Left lobe of liver (tissue), 2 donors: ENCODE measurements around the gene R3HDM4. TPM values are rescaled to one million over a fixed set of nuclear protein-coding genes. Genes with fewer than 3 reads are reported as not detected.
"Not testable (repeated sequence)": the region's sequence is repeated elsewhere in the genome, so short reads cannot be mapped to it uniquely, and the experiment has no call there.

Source experiments
- ATAC-seq: fragments of 200-7000 bp; cut with Tn5 transposase; one replicate; pipeline ENCODE4 v1.9.1; 2020; ENCODE audit warnings: mild to moderate bottlenecking, moderate library complexity
- DNase-seq: peaks from one replicate; pipeline ENCODE4 v3.0.0-alpha.2; 2020; ENCODE audit warnings: low spot score
- total RNA-seq: library from RNA; stranded (reverse); gene quantifications from one replicate; pipeline ENCODE4 v1.2.1, GENCODE V29; 2021
- donor health status: DM: no; HTN: no; CAD: no; lungs with moderate emphysema.
- donor health status: DM: no; HTN: yes; CAD: no.

Gene R3HDM4
- total RNA-seq, 1 donor from 2014 or later, result 20.9 TPM

DNA sequence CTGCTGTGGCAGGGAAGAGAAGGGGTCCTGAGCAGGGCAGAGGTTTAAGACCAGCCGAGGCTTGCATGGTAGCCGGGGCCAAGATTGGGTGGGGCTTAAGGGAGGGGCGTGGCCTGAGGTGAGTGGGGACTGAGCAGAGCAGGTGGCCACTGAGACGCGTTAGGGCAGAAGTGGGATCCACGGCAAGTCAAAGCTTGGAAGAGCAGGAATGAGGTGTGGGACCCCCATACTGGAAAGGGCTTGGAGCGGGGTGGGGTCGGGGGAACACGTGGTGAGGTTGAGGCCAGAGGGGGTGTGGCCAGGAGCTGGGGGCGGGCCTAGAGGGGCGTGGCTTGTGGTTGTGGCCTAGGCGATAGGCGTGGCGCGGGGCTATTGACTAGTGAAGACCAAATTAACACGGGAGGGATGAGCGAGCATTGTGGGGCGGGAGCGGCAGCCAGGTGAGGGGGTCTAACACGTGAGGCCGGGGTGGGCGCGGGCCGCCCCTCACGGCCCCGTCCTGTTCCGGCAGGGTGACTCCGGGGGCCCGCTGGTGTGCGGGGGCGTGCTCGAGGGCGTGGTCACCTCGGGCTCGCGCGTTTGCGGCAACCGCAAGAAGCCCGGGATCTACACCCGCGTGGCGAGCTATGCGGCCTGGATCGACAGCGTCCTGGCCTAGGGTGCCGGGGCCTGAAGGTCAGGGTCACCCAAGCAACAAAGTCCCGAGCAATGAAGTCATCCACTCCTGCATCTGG lies 50.3 kb downstream of the R3HDM4 start:
- DNase-seq (no peak), ATAC-seq (peak; percentile 28)

DNA sequence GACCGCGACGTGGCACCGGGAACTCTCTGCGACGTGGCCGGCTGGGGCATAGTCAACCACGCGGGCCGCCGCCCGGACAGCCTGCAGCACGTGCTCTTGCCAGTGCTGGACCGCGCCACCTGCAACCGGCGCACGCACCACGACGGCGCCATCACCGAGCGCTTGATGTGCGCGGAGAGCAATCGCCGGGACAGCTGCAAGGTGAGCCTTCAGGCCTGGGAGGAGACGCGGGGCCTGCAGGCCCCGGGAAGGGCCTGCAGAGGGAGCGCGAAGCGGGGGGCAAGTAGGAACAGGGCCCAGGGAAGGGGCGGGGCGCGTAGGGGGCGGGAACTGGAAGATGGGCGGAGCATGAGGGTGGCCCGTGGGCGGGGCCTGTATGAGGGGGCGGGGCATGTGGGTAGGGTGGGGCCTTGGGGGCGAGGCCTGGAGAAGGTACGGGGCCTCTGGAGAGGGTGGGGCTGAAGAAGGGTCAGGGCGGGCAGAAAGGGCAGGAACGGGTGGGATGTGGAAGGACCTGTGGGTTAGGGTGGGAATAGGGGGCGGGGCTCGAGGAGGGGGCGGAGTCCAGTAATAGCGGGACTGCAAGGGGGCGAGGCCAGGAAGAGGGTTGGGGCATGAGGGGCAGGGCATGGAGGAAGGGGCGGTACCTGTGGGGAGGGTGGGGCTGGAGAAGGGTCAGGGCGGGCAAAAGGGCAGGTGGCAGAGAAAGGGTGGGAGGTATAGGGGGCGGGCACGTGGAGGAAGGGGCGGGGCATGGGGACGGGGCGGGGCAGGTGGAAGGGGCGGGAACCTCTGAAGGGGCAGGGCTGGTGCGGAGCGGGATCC lies 51.1 kb downstream of the R3HDM4 start:
- DNase-seq (no peak), ATAC-seq (peak; percentile 23)

DNA sequence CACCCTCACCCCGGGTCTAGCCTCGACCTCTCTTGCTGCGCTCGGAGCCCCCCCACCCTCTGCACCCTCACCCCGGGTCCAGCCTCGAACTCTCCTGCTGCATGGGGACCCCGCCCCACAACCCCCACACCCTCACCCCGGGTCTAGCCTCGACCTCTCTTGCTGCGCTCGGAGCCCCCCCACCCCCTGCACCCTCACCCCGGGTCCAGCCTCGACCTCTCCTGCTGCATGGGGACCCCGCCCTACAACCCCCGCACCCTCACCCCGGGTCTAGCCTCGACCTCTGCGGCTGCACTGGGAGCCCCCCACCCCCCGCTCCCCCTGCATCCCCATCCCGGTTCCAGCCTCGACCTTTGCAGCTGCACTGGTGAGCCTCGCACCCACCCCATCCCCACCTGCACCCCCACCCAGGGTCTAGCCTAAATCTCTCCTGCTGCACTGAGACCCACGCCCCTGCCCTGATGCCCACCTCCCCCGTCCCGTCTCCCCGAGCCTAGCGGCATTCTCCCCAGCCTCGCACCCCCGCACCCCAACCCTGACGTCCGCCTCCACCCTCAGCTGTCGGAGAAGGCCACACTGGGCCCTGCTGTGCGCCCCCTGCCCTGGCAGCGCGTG lies 51.8 kb downstream of the R3HDM4 start:
- ATAC-seq (no peak), DNase-seq (no peak)

DNA sequence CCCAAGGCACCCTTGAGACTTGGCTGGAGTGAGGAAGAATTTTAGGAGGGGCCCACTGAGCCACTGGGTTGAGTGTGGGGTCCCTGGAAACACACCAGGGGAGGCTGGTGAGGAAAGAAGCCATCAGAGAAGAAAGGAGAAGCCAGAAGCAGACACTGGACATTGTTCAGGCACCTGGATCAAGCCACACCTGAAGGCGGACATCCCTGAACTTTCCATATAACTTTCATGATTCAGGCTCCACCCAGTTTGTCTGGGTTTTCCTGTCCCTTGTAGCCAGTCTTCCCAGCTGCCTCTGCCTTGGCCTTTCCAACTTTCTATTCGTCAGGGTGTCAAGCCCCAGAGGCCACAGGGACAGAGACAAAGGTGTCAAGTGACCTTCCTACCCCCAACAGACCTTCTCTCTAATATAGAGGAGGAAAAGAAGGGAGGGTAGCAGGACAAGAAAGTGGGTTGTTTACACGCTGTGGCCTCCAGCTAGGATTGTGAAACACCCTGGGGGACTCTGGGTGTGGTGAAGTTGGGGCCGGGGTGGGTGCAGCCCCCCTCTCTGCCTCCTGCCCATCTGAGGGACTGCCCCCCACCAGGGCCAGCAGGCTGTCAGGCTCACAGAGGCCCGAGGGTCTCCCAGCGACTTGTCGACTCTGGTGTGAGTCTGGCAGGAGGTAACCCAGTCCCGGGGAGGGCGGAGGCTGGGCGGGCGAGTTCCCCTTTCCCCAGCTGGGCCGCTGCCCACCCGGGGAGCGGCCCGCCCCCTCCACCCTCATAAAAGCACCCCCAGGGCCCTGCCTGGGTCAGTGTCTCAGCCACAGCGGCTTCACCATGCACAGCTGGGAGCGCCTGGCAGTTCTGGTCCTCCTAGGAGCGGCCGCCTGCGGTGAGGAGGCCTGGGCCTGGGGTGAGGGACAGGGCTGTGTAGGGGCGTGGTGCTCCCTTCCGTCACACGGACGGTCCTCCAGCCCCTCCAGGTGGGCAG lies 53.9 kb downstream of the R3HDM4 start, which contains the start of gene CFD:
Gene CFD, plus strand, starts transcription at position 797 of the 976 bp plus-strand sequence. Its CDS starts 26 bp downstream, at position 823.
- DNase-seq, result no peak
- ATAC-seq, result peak; percentile 14

DNA sequence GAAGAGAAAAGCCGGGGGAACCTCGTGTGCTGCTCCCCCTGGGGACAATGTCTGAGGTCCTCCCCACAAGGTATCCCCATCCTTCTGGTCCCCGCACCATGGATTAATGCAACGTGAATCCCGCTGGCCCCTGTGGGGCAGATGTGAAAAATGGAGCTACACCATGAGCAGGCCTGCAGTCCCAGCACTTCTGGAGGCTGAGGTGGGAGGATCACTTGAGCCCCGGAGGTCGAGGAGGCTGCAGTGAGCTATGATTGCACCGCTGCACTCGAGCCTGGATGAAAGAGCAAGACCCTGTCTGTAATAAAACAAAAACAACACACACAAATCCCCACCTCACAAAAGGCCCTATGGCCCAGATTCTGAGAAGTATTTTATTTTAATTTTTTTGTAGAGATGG lies 54.7 kb downstream of the R3HDM4 start:
- ATAC-seq (no peak), DNase-seq (no peak)

DNA sequence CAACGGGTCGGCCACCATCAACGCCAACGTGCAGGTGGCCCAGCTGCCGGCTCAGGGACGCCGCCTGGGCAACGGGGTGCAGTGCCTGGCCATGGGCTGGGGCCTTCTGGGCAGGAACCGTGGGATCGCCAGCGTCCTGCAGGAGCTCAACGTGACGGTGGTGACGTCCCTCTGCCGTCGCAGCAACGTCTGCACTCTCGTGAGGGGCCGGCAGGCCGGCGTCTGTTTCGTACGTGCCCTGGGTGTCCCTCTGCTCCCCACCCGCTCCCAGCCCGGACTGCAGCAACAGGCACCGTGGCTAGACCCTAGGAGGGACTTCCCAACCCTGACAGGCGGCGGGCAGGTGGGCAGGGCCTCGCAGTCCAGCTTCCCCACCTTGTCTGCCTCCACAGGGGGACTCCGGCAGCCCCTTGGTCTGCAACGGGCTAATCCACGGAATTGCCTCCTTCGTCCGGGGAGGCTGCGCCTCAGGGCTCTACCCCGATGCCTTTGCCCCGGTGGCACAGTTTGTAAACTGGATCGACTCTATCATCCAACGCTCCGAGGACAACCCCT lies 57.4 kb downstream of the R3HDM4 start:
- no peak for ATAC-seq
- no peak for DNase-seq

DNA sequence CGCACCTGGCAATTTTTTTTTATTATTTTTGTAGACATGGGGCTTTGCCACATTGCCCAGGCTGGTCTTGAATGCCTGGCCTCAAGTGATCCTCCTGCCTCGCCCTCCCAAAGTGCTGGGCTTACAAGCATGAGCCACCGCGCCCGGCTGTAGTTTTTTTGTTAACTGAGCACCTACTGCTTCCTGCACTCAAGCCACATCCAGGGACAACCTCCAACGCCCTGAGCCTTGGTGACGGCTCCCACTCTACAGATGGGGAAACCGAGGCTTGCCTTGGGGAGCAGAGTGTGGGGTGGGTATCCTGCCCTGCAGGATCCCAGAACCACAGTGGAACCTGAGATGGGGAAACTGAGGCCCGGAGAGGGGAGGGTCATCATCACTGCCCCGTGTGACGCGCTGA lies 57.9 kb downstream of the R3HDM4 start:
- ATAC-seq (no peak), DNase-seq (no peak)

DNA sequence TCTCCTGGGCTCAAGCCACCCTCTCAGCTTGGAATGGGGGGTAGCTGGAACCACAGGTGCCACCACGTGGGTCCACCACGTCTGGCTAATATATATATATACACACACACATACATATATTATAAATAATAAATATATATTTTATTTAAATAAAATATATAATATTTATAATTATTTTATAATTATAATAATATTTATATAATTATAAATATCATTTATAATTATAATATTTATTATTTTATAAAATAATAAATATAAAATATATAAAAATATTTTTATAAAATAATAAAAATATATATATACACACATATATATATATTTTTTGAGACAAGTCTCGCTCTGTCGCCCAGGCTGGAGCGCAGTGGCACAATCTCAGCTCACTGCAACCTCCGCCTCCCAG lies 58.5 kb downstream of the R3HDM4 start:
- DNase-seq (no peak), ATAC-seq (no peak)

DNA sequence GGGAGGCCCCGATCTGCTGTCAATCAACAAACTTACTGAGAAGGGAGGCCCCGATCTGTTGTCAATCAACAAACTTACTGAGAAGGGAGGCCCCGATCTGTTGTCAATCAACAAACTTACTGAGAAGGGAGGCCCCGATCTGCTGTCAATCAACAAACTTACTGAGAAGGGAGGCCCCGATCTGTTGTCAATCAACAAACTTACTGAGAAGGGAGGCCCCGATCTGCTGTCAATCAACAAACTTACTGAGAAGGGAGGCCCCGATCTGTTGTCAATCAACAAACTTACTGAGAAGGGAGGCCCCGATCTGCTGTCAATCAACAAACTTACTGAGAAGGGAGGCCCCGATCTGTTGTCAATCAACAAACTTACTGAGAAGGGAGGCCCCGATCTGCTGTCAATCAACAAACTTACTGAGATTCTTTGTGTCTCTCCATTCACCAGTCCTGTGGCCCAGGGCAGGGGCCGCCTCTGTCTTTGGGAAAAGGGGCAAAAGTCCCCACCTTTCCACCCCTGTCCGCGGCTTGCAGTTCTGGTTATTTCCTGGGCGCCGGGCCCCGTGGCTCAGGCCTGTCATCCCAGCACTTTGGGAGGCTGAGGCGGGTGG lies 59.3 kb downstream of the R3HDM4 start:
- ATAC-seq, DNase-seq: not testable (repeated sequence)

DNA sequence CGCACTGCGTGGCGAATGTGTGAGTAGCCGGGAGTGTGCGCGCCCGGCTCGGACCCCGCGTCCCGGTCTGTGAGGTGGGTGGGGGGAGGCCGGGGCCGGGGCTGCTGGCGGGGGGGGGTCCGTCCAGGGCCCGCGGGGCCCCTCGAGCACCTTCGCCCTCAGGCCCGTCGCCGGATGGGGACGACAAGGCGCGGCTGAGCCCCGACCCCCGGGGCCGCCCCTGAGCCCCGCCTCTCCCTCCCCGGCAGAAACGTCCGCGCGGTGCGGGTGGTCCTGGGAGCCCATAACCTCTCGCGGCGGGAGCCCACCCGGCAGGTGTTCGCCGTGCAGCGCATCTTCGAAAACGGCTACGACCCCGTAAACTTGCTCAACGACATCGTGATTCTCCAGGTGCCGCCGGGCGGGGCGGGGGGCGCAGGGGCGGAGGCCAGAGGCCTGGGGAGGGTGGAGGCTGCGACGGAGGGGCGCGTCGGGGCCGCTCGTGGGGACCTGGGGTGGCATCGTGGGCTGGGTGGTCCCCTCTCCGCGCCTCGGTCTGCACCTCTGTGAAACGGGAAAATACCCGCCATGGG lies 59.9 kb downstream of the R3HDM4 start:
- DNase-seq, result no peak

DNA sequence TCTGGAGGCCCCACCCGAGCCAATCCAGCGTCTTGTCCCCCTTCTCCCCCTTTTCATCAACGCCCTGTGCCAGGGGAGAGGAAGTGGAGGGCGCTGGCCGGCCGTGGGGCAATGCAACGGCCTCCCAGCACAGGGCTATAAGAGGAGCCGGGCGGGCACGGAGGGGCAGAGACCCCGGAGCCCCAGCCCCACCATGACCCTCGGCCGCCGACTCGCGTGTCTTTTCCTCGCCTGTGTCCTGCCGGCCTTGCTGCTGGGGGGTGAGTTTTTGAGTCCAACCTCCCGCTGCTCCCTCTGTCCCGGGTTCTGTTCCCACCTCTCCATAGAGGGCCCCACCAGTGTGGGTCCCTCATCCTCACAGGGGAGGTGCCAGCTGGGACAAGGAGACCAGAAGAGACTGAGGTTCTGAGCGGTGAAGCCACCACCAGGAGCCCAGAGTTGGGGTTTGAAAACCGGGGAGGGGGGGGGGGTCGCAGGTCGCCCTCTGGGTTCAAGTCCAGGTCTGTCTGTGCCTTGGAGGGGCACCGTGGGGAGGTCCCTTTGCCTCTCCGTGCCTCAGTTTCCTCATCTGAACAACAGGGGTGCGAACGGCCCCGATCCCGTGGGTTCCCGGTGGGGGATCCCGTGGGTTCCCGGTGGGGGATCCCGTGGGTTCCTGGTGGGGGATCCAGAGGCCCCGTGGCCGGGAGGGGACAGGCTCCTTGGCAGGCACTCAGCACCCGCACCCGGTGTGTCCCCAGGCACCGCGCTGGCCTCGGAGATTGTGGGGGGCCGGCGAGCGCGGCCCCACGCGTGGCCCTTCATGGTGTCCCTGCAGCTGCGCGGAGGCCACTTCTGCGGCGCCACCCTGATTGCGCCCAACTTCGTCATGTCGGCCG lies 60.6 kb downstream of the R3HDM4 start, which contains the start of gene ELANE:
Gene ELANE, plus strand, starts transcription at position 168 of the 878 bp plus-strand sequence. Its CDS starts 26 bp downstream, at position 194.
- ATAC-seq, result no peak
- no peak for DNase-seq

More for the DNA sequence above, 59.9 kb downstream of the R3HDM4 start:
- ATAC-seq, result no peak

DNA sequence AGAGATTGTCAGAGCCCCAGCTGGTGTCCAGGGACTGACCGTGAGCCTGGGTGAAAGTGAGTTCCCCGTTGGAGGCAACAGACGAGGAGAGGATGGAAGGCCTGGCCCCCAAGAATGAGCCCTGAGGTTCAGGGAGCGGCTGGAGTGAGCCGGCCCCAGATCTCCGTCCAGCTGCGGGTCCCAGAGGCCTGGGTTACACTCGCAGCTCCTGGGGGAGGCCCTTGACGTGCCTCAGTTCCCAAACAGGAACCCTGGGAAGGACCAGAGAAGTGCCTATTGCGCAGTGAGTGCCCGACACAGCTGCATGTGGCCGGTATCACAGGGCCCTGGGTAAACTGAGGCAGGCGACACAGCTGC lies 62.1 kb downstream of the R3HDM4 start:
- peak; percentile 49 for DNase-seq

DNA sequence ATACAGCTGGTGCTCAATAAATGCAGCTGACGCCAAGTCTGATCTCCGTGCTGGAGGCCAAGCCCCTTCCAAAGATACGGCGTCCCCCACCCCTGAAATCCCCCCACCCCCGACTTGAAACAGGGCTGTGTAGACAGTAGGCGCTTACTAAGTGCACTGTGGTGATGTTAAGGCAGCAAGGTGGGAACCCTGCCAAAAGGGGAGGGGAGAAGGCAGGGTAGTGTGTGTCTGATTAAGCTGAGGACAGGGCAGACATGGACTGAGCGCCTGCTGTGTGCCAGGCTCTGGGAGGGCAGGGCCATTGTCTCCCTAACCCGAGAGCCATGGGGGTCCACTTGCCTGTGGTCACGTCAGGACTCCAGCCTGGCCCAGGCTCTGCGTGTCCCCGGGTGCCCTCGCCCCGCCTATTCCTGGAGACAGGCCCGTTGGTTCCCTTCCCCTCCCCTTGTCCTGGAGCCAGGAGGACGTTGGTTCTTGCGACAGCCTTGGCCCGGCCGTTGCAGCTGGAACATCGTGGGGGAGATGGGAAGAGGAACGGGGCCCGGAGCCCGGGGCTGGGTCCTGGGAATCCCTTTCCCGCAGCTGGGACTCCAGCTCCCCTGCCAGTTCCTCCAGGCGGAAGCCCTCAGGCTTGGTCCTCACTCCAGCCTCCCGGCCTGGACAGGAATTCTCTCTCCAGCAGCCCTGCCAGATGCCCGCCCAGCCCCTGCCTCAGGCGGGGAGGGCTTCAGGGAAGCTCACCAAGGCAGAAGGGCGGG lies 62.6 kb downstream of the R3HDM4 start:
- ATAC-seq (peak; percentile 97), DNase-seq (peak; percentile 91)

More for the DNA sequence above, 62.1 kb downstream of the R3HDM4 start:
- no peak for ATAC-seq

DNA sequence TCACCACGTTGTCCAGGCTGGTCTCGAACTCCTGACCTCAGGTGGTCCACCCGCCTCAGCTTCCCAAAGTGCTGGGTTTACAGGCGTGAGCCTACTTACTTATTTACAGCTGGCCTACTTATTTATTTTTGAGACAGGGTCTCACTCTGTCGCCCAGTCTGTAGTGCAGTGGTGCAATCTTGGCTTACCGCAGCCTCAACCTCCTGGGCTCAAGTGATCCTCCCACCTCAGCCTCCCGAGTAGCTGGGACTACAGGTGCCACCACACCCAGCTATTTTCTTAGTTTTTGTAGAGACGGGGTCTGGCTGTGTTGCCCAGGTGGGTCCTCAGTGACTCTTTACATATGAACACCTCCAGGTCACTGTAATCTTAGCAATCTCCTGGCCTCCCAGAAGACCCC lies 63.8 kb downstream of the R3HDM4 start:
- not testable (repeated sequence) for ATAC-seq, DNase-seq

DNA sequence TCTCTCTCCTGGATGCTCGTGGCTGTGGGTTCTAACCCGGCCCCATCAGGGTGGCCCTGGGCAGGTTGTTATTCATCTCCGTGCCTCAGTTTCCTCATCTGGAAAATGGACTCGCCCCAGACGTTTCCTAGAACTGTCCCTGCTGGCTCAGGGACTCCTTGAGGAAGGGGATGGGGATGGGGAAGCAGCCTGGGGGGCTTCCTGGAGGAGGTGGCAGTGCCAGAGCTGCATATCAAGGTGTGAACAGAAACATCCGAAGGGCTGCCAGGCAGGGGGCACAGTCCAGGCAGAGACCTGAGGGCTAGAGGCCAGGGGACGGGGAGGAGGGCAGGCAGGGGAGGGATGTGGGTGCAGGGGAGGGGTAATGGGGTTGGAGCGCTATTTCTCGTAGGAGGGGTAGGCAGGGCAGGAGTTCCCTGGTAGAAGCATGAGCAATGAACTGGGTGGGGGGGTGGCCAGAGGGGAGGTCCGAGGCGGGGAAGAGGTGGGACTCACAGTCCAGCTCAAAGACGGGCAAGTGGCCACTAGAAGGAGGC lies 64.6 kb downstream of the R3HDM4 start:
- DNase-seq, result no peak

More for the DNA sequence above, 64.6 kb downstream of the R3HDM4 start:
- ATAC-seq, result no peak
